Measurements from ENCODE around the gene CANT1.
"Not testable (repeated sequence)": the region's sequence is repeated elsewhere in the genome, so short reads cannot be mapped to it uniquely, and the experiment has no call there.

Gene CANT1

GRCh38 chr17:79027925-79028491 lies 18.4 kb upstream of the CANT1 start:
- no peak for DNase-seq (ENCODE audit: low read depth in 1 of 2, low spot score in 1 of 2)

- no peak for DNase-seq (ENCODE audit: low read depth in 1 of 2, low spot score in 1 of 2)
These were observed 17.8 kb upstream of the CANT1 start for GRCh38 chr17:79027274-79027924.

- no peak for DNase-seq (ENCODE audit: low read depth in 1 of 2, low spot score in 1 of 2)
These were observed 17.1 kb upstream of the CANT1 start for GRCh38 chr17:79026376-79027273.

- DNase-seq (ENCODE audit: low read depth in 1 of 2, low spot score in 1 of 2), result no peak
These were observed 15.6 kb upstream of the CANT1 start for GRCh38 chr17:79024901-79025737.

- DNase-seq (ENCODE audit: low read depth in 1 of 2, low spot score in 1 of 2), result no peak
These were observed 14.6 kb upstream of the CANT1 start, which contains the start of gene C1QTNF1 for GRCh38 chr17:79023886-79024771. C1QTNF1 (plus strand) TSS chr17:79024169; CDS start chr17:79043969, 19,800 bp downstream.

GRCh38 chr17:79023180-79023705 lies 13.7 kb upstream of the CANT1 start:
- no peak for DNase-seq (ENCODE audit: low read depth in 1 of 2, low spot score in 1 of 2)

GRCh38 chr17:79022507-79022991 lies 13.0 kb upstream of the CANT1 start:
- no peak for DNase-seq (ENCODE audit: low read depth in 1 of 2, low spot score in 1 of 2)

GRCh38 chr17:79021929-79022328 lies 12.4 kb upstream of the CANT1 start:
- DNase-seq (ENCODE audit: low read depth in 1 of 2, low spot score in 1 of 2), result not testable (repeated sequence)

GRCh38 chr17:79020631-79021301 lies 11.2 kb upstream of the CANT1 start:
- DNase-seq (ENCODE audit: low read depth in 1 of 2, low spot score in 1 of 2), result no peak

GRCh38 chr17:79019632-79020584 lies 10.3 kb upstream of the CANT1 start:
- DNase-seq (ENCODE audit: low read depth in 1 of 2, low spot score in 1 of 2), result no peak

- no peak for DNase-seq (ENCODE audit: low read depth in 1 of 2, low spot score in 1 of 2)
These were observed 9.7 kb upstream of the CANT1 start for GRCh38 chr17:79019261-79019631.

- DNase-seq (ENCODE audit: low read depth in 1 of 2, low spot score in 1 of 2), result no peak
These were observed 8.8 kb upstream of the CANT1 start for GRCh38 chr17:79018370-79018695.

- DNase-seq (ENCODE audit: low read depth in 1 of 2, low spot score in 1 of 2), result no peak
These were observed 8.2 kb upstream of the CANT1 start for GRCh38 chr17:79017546-79018369.

- DNase-seq (ENCODE audit: low read depth in 1 of 2, low spot score in 1 of 2), result no peak
These were observed 4.7 kb upstream of the CANT1 start for GRCh38 chr17:79014158-79014758.

- no peak for DNase-seq (ENCODE audit: low read depth in 1 of 2, low spot score in 1 of 2)
These were observed 3.1 kb upstream of the CANT1 start for GRCh38 chr17:79012563-79013134.

GRCh38 chr17:79011451-79012147 lies 2.0 kb upstream of the CANT1 start:
- no peak for DNase-seq (ENCODE audit: low read depth in 1 of 2, low spot score in 1 of 2)

Data from stimulated activated CD4-positive, alpha-beta T cell treated with anti-CD3 and anti-CD28 coated beads, Interleukin-15, amount 100 ng/mL, for 1 hour (primary cell).